Ishikawa (cell line): ENCODE measurements around the gene CDYL2.

ENCODE experiments used
- CEBPB ChIP-seq: IDR thresholded peaks from 2 replicates; pipeline ENCODE4 v1.6.1; 2012
- CREB1 ChIP-seq: IDR thresholded peaks from 2 replicates; pipeline ENCODE4 v1.6.1; 2012; ENCODE audit warnings: low read depth
- EGR1 ChIP-seq: IDR thresholded peaks from 2 replicates; pipeline ENCODE4 v1.6.1; 2012
- EP300 ChIP-seq: IDR thresholded peaks from 2 replicates; pipeline ENCODE4 v1.6.1; 2012; ENCODE audit warnings: borderline replicate concordance
- FOXM1 ChIP-seq: IDR thresholded peaks from 2 replicates; pipeline ENCODE4 v1.6.1; 2012; ENCODE audit warnings: low read depth, borderline replicate concordance
- NFIC ChIP-seq: IDR thresholded peaks from 2 replicates; pipeline ENCODE4 v1.6.1; 2012
- RAD21 ChIP-seq: IDR thresholded peaks from 2 replicates; pipeline ENCODE4 v1.6.1; 2012; ENCODE audit warnings: low read depth
- TAF1 ChIP-seq: IDR thresholded peaks from 2 replicates; pipeline ENCODE4 v1.6.1; 2012; ENCODE audit warnings: low read depth, mild to moderate bottlenecking
- TCF12 ChIP-seq: IDR thresholded peaks from 2 replicates; pipeline ENCODE4 v1.6.1; 2012; ENCODE audit warnings: low read depth
- TEAD4 ChIP-seq: IDR thresholded peaks from 2 replicates; pipeline ENCODE4 v1.6.1; 2012
- YY1 ChIP-seq: IDR thresholded peaks from 2 replicates; pipeline ENCODE4 v1.6.1; 2012; ENCODE audit warnings: low read depth
- ZBTB7A ChIP-seq: IDR thresholded peaks from 2 replicates; pipeline ENCODE4 v1.6.1; 2012; ENCODE audit warnings: low read depth
- TF ChIP-seq, protein P1 (sequence below): IDR thresholded peaks from 2 replicates; pipeline ENCODE4 v1.6.1; 2012
- TF ChIP-seq, protein P2 (sequence below): IDR thresholded peaks from 2 replicates; pipeline ENCODE4 v1.6.1; 2012
- TF ChIP-seq, protein P3 (sequence below): IDR thresholded peaks from 2 replicates; pipeline ENCODE4 v1.6.1; 2012; ENCODE audit warnings: low read depth, mild to moderate bottlenecking

CDYL2 gene

DNA sequence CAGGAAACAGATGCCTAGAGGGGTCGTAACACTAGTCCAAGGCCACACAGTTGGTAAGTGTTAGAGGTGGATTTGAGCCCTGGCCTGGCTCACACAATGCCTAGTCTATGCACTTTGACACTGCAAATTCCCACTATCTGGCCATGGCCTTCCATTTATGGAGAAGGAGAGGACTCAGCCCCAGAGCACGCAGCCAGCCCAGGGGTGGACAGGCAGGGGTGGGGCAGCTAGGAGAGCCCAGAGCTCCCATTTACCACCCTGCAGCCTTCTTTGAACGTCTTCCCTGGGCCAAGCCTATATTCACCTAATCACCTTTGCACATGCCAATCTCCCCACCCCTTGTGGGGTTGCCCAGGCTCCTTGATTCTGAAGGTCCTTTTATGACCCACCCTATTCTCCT lies 182.4 kb downstream of the CDYL2 start:
- TF ChIP-seq TEAD4, result no peak
- TF ChIP-seq FOXM1, result no peak

DNA sequence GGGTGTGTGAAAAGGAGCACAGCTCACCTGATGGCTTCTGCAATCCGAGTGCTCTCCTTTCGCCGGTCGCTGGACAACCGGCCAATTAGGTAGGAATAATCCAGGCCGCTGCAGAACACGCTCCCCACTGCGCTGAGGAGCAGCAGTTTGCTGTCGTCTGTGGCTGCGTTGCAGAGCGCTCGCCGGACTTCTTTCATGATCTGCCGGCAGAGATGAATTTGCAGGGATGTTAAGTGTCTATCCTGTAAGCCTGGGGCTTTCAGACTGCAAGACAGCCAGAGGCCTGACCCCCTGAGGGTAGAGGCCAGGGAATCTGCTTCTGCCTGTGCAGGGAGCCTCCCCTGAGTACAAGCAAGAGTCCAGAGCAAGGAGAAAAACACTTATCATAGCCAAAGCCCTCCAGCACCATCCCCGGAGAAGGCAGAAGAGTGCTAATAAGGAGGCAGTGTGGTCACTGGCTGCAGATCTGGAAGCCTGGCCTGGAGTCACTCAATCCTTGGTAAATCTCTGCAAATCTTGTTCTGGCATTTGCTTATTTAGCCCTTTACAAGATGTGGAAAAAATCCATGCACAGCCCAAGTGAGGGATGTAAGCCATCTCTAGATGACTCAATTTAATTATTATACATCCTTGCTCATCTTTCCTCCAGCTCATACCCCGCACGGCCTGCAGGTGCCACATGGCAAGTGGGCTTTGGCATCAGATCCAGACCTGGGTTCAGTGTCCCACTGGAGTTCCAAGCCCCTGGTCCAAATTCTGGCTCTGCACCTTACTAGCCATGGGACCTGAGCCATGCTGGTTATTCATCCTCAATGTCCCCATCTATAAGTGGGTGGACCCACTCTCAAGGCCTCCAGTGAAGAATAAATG lies 183.4 kb downstream of the CDYL2 start:
- TF ChIP-seq ZBTB7A (no peak), EP300 (no peak), RAD21 (no peak), EGR1 (no peak)

DNA sequence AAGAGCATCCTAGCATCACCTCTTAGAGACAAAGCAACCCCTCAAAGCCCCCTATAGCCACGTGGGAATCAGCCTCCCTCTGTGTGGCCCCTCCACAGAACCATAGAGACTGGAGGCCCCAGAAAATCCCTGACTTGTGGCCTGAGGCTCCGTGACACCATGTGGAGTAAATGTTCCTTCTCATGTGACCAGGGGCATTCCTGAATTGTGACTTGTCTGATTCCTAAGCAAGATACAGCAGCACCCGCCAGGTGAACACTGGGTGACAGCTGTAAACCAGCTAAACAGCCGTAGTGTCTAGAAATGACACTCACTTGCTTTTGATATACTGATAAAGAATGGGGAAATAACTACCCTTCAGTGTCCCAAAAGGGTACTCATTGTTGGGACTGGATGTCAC lies 184.6 kb downstream of the CDYL2 start:
- TF ChIP-seq CEBPB (no peak), EGR1 (no peak), EP300 (no peak), RAD21 (no peak), TCF12 (no peak), TEAD4 (no peak)
- TF ChIP-seq, protein P1, sequence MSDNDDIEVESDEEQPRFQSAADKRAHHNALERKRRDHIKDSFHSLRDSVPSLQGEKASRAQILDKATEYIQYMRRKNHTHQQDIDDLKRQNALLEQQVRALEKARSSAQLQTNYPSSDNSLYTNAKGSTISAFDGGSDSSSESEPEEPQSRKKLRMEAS, result no peak
- TF ChIP-seq, protein P2, sequence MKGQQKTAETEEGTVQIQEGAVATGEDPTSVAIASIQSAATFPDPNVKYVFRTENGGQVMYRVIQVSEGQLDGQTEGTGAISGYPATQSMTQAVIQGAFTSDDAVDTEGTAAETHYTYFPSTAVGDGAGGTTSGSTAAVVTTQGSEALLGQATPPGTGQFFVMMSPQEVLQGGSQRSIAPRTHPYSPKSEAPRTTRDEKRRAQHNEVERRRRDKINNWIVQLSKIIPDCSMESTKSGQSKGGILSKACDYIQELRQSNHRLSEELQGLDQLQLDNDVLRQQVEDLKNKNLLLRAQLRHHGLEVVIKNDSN, result no peak

DNA sequence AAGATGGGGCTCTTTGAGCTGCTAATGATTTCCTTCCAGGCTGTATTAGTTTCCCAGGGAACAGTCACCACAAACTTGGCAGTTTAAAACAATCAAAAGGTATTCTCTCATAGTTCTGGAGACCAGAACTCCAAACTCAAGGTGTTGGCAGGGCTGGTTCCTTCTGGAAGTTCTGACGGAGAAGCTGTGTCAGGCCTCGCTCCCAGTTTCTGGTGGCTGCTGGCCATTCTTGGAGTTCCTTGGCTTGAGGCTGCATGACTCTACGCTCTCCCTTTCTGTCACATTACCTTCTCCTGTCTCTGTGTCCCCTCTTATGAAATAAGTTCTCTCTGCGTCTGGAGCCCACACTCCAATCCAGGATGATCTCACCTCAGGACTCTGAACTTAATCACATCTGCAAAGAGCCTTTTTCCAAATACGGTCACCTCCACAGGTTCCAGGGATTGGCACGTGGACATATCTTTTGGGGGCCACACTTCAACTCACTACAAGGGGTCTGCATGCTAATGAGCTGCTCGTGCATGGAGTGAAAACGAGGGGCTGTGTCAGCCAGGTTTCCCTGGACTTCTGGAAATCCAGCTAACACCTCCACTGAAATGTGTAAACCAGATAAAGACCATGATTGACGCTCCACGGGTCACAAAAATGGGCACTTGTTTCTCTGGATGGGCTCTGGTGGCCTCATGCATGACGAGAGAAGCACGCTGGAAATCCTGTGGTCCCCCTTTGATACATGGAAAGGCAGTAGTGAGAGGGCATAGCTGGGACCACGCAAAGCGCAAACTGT lies 185.3 kb downstream of the CDYL2 start:
- TF ChIP-seq TEAD4 (no peak), TCF12 (no peak), CREB1 (no peak), EGR1 (no peak), FOXM1 (no peak), YY1 (no peak), CEBPB (no peak), RAD21 (no peak), ZBTB7A (no peak), EP300 (no peak), NFIC (no peak)
- TF ChIP-seq, protein P3, sequence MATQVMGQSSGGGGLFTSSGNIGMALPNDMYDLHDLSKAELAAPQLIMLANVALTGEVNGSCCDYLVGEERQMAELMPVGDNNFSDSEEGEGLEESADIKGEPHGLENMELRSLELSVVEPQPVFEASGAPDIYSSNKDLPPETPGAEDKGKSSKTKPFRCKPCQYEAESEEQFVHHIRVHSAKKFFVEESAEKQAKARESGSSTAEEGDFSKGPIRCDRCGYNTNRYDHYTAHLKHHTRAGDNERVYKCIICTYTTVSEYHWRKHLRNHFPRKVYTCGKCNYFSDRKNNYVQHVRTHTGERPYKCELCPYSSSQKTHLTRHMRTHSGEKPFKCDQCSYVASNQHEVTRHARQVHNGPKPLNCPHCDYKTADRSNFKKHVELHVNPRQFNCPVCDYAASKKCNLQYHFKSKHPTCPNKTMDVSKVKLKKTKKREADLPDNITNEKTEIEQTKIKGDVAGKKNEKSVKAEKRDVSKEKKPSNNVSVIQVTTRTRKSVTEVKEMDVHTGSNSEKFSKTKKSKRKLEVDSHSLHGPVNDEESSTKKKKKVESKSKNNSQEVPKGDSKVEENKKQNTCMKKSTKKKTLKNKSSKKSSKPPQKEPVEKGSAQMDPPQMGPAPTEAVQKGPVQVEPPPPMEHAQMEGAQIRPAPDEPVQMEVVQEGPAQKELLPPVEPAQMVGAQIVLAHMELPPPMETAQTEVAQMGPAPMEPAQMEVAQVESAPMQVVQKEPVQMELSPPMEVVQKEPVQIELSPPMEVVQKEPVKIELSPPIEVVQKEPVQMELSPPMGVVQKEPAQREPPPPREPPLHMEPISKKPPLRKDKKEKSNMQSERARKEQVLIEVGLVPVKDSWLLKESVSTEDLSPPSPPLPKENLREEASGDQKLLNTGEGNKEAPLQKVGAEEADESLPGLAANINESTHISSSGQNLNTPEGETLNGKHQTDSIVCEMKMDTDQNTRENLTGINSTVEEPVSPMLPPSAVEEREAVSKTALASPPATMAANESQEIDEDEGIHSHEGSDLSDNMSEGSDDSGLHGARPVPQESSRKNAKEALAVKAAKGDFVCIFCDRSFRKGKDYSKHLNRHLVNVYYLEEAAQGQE, result no peak
- TF ChIP-seq, protein P2, result no peak
- TF ChIP-seq, protein P1, result no peak

DNA sequence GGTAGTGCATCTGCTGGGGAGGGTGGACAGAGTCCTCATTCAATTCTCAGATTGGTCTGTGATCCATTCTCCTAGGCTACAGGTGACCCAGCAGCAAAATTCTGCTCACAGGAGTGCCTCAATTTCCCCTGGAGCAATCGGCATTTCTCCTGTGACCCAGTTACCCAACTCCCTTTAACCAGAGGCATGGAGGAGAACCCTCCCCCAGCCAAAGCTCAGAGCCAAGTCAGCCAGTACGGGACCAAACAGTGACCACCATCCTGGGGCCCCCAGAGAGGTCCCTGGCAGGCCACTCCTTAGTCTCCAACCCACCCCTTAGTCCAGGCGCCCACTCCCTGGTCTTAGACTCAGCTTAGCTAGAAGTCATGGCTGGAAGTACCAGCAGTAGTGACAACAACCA lies 188.0 kb downstream of the CDYL2 start:
- no peak for TF ChIP-seq RAD21
- TF ChIP-seq, protein P3, result no peak
- TF ChIP-seq CREB1, result no peak
- TF ChIP-seq, protein P1, result no peak
- TF ChIP-seq YY1, result no peak
- no peak for TF ChIP-seq TEAD4
- TF ChIP-seq TAF1, result no peak
- TF ChIP-seq, protein P2, result no peak
- TF ChIP-seq TCF12, result no peak
- TF ChIP-seq EGR1, result no peak
- TF ChIP-seq NFIC, result no peak
- no peak for TF ChIP-seq FOXM1
- no peak for TF ChIP-seq EP300
- TF ChIP-seq ZBTB7A, result no peak
- no peak for TF ChIP-seq CEBPB
